ENCODE measurements around the gene COX4I1.

COX4I1 gene

GRCh38 chr16:85765767-85766166, 33.7 kb upstream of the COX4I1 start:
- ATAC-seq (ENCODE audit: low read depth) (no peak), DNase-seq (ENCODE audit: low spot score) (no peak)
- Histone ChIP-seq H3K4me1 (ENCODE audit: insufficient read depth, poor library complexity, severe bottlenecking) (peaks cover 15% of the 10 kb centered on the region), H3K27me3 (ENCODE audit: insufficient read depth, poor library complexity, severe bottlenecking) (no peaks in the 10 kb centered on the region), H3K27ac (ENCODE audit: poor library complexity, severe bottlenecking) (no peak overlapping the region), H3K4me3 (ENCODE audit: severe bottlenecking) (no peak overlapping the region), H3K36me3 (ENCODE audit: low read depth) (peaks cover 2% of the 10 kb centered on the region; the same call in 1 of the 2 replicates), H3K9me3 (ENCODE audit: severe bottlenecking) (no peaks in the 10 kb centered on the region)
- TF ChIP-seq CTCF (IDR thresholded peaks at IDR 0.05; ENCODE audit: poor library complexity, severe bottlenecking), result no peak

GRCh38 chr16:85767531-85767930, 32.0 kb upstream of the COX4I1 start:
- H3K27me3 ChIP-seq (ENCODE audit: insufficient read depth, poor library complexity, severe bottlenecking), result no peaks in the 10 kb centered on the region
- peak; percentile 82 for DNase-seq (ENCODE audit: low spot score)
- peak overlapping the region; percentile 75 for H3K27ac ChIP-seq (ENCODE audit: poor library complexity, severe bottlenecking)
- peaks cover 6% of the 10 kb centered on the region; the same call in 1 of the 2 replicates for H3K36me3 ChIP-seq (ENCODE audit: low read depth)
- no peak overlapping the region for H3K4me3 ChIP-seq (ENCODE audit: severe bottlenecking)
- peak; percentile 100 for ATAC-seq (ENCODE audit: low read depth)
- TF ChIP-seq CTCF (IDR thresholded peaks at IDR 0.05; ENCODE audit: poor library complexity, severe bottlenecking), result no peak
- H3K9me3 ChIP-seq (ENCODE audit: severe bottlenecking), result no peaks in the 10 kb centered on the region
- peaks cover 15% of the 10 kb centered on the region for H3K4me1 ChIP-seq (ENCODE audit: insufficient read depth, poor library complexity, severe bottlenecking)

GRCh38 chr16:85768199-85768598, 31.3 kb upstream of the COX4I1 start:
- Histone ChIP-seq H3K27ac (ENCODE audit: poor library complexity, severe bottlenecking) (peak overlapping the region; percentile 75), H3K4me3 (ENCODE audit: severe bottlenecking) (no peak overlapping the region), H3K36me3 (ENCODE audit: low read depth) (peaks cover 6% of the 10 kb centered on the region; the same call in 1 of the 2 replicates), H3K27me3 (ENCODE audit: insufficient read depth, poor library complexity, severe bottlenecking) (no peaks in the 10 kb centered on the region), H3K4me1 (ENCODE audit: insufficient read depth, poor library complexity, severe bottlenecking) (peaks cover 15% of the 10 kb centered on the region), H3K9me3 (ENCODE audit: severe bottlenecking) (no peaks in the 10 kb centered on the region)
- TF ChIP-seq CTCF (IDR thresholded peaks at IDR 0.05; ENCODE audit: poor library complexity, severe bottlenecking), result no peak
- ATAC-seq (ENCODE audit: low read depth), result no peak
- no peak for DNase-seq (ENCODE audit: low spot score)

GRCh38 chr16:85770741-85771140, 28.8 kb upstream of the COX4I1 start:
- Histone ChIP-seq H3K4me3 (ENCODE audit: severe bottlenecking) (no peak overlapping the region), H3K27ac (ENCODE audit: poor library complexity, severe bottlenecking) (no peak overlapping the region), H3K27me3 (ENCODE audit: insufficient read depth, poor library complexity, severe bottlenecking) (no peaks in the 10 kb centered on the region), H3K36me3 (ENCODE audit: low read depth) (peaks cover 10% of the 10 kb centered on the region), H3K9me3 (ENCODE audit: severe bottlenecking) (no peaks in the 10 kb centered on the region), H3K4me1 (ENCODE audit: insufficient read depth, poor library complexity, severe bottlenecking) (peaks cover 15% of the 10 kb centered on the region)
- no peak for TF ChIP-seq CTCF (IDR thresholded peaks at IDR 0.05; ENCODE audit: poor library complexity, severe bottlenecking)
- DNase-seq (ENCODE audit: low spot score) (no peak), ATAC-seq (ENCODE audit: low read depth) (no peak)

- DNase-seq (ENCODE audit: low spot score) (no peak), ATAC-seq (ENCODE audit: low read depth) (no peak)
- Histone ChIP-seq H3K27ac (ENCODE audit: poor library complexity, severe bottlenecking) (no peak overlapping the region), H3K4me1 (ENCODE audit: insufficient read depth, poor library complexity, severe bottlenecking) (peaks cover 20% of the 10 kb centered on the region), H3K36me3 (ENCODE audit: low read depth) (peaks cover 28% of the 10 kb centered on the region), H3K27me3 (ENCODE audit: insufficient read depth, poor library complexity, severe bottlenecking) (no peaks in the 10 kb centered on the region), H3K4me3 (ENCODE audit: severe bottlenecking) (no peak overlapping the region), H3K9me3 (ENCODE audit: severe bottlenecking) (no peaks in the 10 kb centered on the region)
- no peak for TF ChIP-seq CTCF (IDR thresholded peaks at IDR 0.05; ENCODE audit: poor library complexity, severe bottlenecking)
Measured at GRCh38 chr16:85773044-85773443, 26.5 kb upstream of the COX4I1 start.

All from RWPE2 (cell line).